Liver (tissue), 9 donors: ENCODE data around the gene TSPEAR. TPM values are rescaled to one million over a fixed set of nuclear protein-coding genes. Genes with fewer than 3 reads are reported as not detected.

ENCODE experiments used
- DNase-seq: peaks from one replicate; pipeline ENCODE4 v3.0.0-alpha.2; 2017; ENCODE audit warnings: low spot score
- H3K27ac ChIP-seq, 2 donors: one replicate each; pipeline ENCODE4 v1.7.0; 2013; ENCODE audit warnings: inconsistent platforms in 2 of 2, low read length in 2 of 2, control low read depth in 1 of 2, low read depth in 1 of 2, mild to moderate bottlenecking in 1 of 2
- H3K27me3 ChIP-seq, 4 donors: one replicate each; pipeline versions ENCODE4 v1.6.1 to v1.7.0; 2013; ENCODE audit warnings: low read length in 3 of 4, inconsistent platforms in 1 of 4, mild to moderate bottlenecking in 1 of 4, moderate library complexity in 1 of 4; ENCODE audit not compliant: control insufficient read depth in 4 of 4, insufficient read depth in 4 of 4
- H3K36me3 ChIP-seq, 4 donors: one replicate each; pipeline versions ENCODE4 v1.6.1 to v1.7.0; 2013; ENCODE audit warnings: low read length in 3 of 4, mild to moderate bottlenecking in 3 of 4, low read depth in 1 of 4, moderate library complexity in 1 of 4; ENCODE audit not compliant: control insufficient read depth in 4 of 4, insufficient read depth in 3 of 4
- H3K4me1 ChIP-seq, 4 donors: one replicate each; pipeline versions ENCODE4 v1.6.1 to v1.7.0; 2013; ENCODE audit warnings: low read length in 3 of 4, mild to moderate bottlenecking in 3 of 4, moderate library complexity in 1 of 4; ENCODE audit not compliant: control insufficient read depth in 4 of 4, insufficient read depth in 4 of 4
- H3K4me3 ChIP-seq, 3 donors: one replicate each; pipeline versions ENCODE4 v1.6.1 to v1.7.0; 2013; ENCODE audit warnings: low read length in 3 of 3, control low read depth in 1 of 3, low read depth in 1 of 3, mild to moderate bottlenecking in 1 of 3
- H3K9ac ChIP-seq, 2 donors: one replicate each; pipeline ENCODE4 v1.7.0; 2013; ENCODE audit warnings: low read length in 2 of 2, mild to moderate bottlenecking in 2 of 2, moderate library complexity in 2 of 2, control low read depth in 1 of 2, low read depth in 1 of 2
- H3K9me3 ChIP-seq, 4 donors: one replicate each; pipeline versions ENCODE4 v1.6.1 to v1.7.0; 2013; ENCODE audit warnings: low read length in 3 of 4; ENCODE audit not compliant: control insufficient read depth in 4 of 4
- ATF3 ChIP-seq: IDR thresholded peaks from 2 replicates; pipeline ENCODE4 v1.6.1; 2016; ENCODE audit warnings: antibody characterized with exemption
- CTCF ChIP-seq: fragments of 150-350 bp; IDR thresholded peaks from 2 replicates; pipeline ENCODE4 v1.5.1; 2017; ENCODE audit warnings: improper control_type of control experiment, low read depth, low read length; ENCODE audit not compliant: missing input control
- EGR1 ChIP-seq, 2 donors: IDR thresholded peaks; 2 replicates each; pipeline ENCODE4 v1.6.1; 2016 to 2018; ENCODE audit warnings: antibody characterized with exemption in 2 of 2, low read depth in 2 of 2
- FOXA1 ChIP-seq: IDR thresholded peaks from 2 replicates; pipeline ENCODE4 v1.6.1; 2016; ENCODE audit warnings: antibody characterized with exemption
- JUND ChIP-seq, 2 donors: IDR thresholded peaks; 2 replicates each; pipeline ENCODE4 v1.6.1; 2016; ENCODE audit warnings: antibody characterized with exemption in 2 of 2
- NR2F2 ChIP-seq: IDR thresholded peaks from 2 replicates; pipeline ENCODE4 v1.6.1; 2016; ENCODE audit warnings: antibody characterized with exemption
- RAD21 ChIP-seq, 2 donors: IDR thresholded peaks; 2 replicates each; pipeline ENCODE4 v1.6.1; 2016; ENCODE audit warnings: antibody characterized with exemption in 2 of 2, mild to moderate bottlenecking in 2 of 2
- RXRA ChIP-seq, 2 donors: IDR thresholded peaks; 2 replicates each; pipeline ENCODE4 v1.6.1; 2017 to 2018; ENCODE audit warnings: antibody characterized with exemption in 2 of 2, mild to moderate bottlenecking in 1 of 2
- SP1 ChIP-seq: IDR thresholded peaks from 2 replicates; pipeline ENCODE4 v1.6.1; 2018; ENCODE audit warnings: antibody characterized with exemption, mild to moderate bottlenecking
- TAF1 ChIP-seq: conservative IDR thresholded peaks from 2 replicates; pipeline ENCODE4 v1.6.1; 2016; ENCODE audit warnings: antibody characterized with exemption, mild to moderate bottlenecking
- WGBS: extraction: QIAGEN DNeasy Blood & Tissue Kit; methylation state at CpG from one replicate; pipeline ENCODE4 v1.1.7; 2013; 5-methylcytosine and 5-hydroxymethylcytosine counted together
- polyA plus RNA-seq, 2 donors: library from polyadenylated mRNA; stranded (reverse) in 1 of 2; unstranded in 1 of 2; fragments of 200-250 nt in 1 of 2; fragments of >200 nt in 1 of 2; fragmentation: Nextera tagmentation in 1 of 2; extraction: Ambion mirVana in 1 of 2; gene quantifications; one replicate each; pipeline versions ENCODE4 v1.2.1 to v1.2.3, GENCODE V29; 2013 to 2015
- total RNA-seq, 2 donors: library from RNA; depleted of rRNA; stranded (reverse); fragments of >200 nt; gene quantifications; one replicate each; pipeline ENCODE4 v1.2.3, GENCODE V29; 2014
- TF ChIP-seq, protein P1 (sequence below): IDR thresholded peaks from 2 replicates; pipeline ENCODE4 v1.6.1; 2016; ENCODE audit warnings: antibody characterized with exemption
- TF ChIP-seq, protein P2 (sequence below): IDR thresholded peaks from 2 replicates; pipeline ENCODE4 v1.6.1; 2016; ENCODE audit warnings: antibody characterized with exemption, mild to moderate bottlenecking
- donor health status: healthy.
- donor health status: healthy.
- donor health status: healthy.
- donor health status: healthy.
- donor health status: healthy.

TSPEAR gene
- total and polyA plus RNA-seq, 4 donors, result under 0.01 to 0.14 (median 0.01) TPM; not detected in 1

DNA sequence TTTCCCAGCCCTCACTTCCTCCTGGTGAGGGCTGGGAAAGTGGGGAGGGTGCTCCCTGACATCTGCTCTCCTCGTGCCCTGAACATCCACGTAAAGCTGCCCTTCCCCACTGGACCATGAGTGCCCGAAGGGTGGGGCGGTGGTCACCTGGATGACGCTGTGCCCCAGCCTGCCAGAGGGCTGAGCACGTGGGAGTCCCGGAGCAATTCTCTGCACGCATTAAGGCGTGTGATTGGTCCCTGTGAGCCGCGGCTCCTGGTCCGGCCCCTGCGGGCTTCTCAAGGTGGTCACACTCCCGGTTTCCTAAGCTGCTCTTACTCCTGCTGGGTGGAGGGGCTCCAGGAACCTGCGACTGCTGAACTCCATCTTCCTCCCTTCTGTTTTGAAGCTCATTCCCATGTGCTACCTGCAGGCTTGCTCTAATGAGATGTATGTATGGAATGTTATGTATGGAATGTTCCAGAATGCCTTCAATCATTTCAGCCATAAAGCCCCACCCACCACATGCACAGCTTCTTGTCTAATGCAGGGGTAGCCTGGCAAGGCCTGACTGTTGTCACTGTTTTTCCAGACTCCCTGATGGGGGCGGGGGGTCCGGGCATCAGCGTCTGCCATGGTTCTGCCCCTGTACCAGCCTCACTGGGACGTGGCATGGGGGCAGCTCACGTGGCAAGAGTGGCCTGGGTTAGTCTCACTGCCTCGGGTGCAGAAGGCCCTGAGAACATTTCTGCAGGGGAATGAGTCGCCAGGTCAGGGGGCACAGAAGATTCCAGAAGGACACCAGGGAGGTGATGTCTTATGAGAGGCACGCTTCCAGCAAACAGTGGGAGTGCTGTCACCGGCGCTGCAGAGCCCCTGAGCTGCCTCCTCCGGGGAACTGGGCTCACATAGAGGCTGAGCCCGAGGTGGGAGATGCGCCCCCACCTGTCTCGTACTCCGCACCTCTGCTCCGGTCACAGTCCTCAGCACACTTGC is 190.8 kb downstream of the TSPEAR start (continued):
- TF ChIP-seq TAF1 (no peak), NR2F2 (no peak), FOXA1 (no peak), RXRA (IDR thresholded peaks at IDR 0.05) (no peak)

GRCh38 chr21:44519346-44520325 is 191.7 kb downstream of the TSPEAR start:
- H3K4me1 ChIP-seq, result peaks cover 0 to 11% (median 4%) of the 10 kb centered on the region in 4 donors
- no peak overlapping the region for H3K27ac ChIP-seq
- H3K27me3 ChIP-seq, result no peaks in the 10 kb centered on the region
- TF ChIP-seq, protein P1, sequence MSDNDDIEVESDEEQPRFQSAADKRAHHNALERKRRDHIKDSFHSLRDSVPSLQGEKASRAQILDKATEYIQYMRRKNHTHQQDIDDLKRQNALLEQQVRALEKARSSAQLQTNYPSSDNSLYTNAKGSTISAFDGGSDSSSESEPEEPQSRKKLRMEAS, result no peak
- no peak for TF ChIP-seq RAD21 (IDR thresholded peaks at IDR 0.05)
- TF ChIP-seq, protein P2, sequence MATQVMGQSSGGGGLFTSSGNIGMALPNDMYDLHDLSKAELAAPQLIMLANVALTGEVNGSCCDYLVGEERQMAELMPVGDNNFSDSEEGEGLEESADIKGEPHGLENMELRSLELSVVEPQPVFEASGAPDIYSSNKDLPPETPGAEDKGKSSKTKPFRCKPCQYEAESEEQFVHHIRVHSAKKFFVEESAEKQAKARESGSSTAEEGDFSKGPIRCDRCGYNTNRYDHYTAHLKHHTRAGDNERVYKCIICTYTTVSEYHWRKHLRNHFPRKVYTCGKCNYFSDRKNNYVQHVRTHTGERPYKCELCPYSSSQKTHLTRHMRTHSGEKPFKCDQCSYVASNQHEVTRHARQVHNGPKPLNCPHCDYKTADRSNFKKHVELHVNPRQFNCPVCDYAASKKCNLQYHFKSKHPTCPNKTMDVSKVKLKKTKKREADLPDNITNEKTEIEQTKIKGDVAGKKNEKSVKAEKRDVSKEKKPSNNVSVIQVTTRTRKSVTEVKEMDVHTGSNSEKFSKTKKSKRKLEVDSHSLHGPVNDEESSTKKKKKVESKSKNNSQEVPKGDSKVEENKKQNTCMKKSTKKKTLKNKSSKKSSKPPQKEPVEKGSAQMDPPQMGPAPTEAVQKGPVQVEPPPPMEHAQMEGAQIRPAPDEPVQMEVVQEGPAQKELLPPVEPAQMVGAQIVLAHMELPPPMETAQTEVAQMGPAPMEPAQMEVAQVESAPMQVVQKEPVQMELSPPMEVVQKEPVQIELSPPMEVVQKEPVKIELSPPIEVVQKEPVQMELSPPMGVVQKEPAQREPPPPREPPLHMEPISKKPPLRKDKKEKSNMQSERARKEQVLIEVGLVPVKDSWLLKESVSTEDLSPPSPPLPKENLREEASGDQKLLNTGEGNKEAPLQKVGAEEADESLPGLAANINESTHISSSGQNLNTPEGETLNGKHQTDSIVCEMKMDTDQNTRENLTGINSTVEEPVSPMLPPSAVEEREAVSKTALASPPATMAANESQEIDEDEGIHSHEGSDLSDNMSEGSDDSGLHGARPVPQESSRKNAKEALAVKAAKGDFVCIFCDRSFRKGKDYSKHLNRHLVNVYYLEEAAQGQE, result no peak
- TF ChIP-seq ATF3, result no peak
- TF ChIP-seq NR2F2, result no peak
- no peak overlapping the region for H3K4me3 ChIP-seq
- H3K36me3 ChIP-seq, result no peaks in the 10 kb centered on the region
- no peaks in the 10 kb centered on the region for H3K9me3 ChIP-seq
- 88% methylated on average over 28 of the region's 28 CpGs for WGBS
- DNase-seq, result no peak
- H3K9ac ChIP-seq, result no peak overlapping the region

DNA sequence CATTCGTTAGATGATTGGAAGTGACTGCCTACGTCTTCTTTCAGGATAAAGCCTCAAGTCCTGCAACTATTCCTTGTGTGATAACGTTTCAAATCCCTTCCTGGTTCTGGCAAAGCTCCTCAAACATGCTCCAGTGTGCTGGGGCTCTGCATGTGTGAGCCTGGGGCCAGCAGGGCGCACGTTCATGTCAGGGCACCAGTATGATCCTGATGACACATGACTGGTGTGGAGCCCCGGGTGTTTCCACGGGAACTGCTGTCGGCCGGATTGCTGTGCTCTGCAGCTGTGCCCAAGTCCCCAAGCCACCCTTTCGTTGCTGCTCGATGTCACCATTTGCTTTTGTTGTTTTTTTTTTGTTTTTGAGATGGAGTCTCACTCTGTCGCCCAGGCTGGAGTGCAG is 192.7 kb downstream of the TSPEAR start:
- Histone ChIP-seq H3K9me3 (no peaks in the 10 kb centered on the region), H3K9ac (no peak overlapping the region), H3K4me1 (peaks cover 0 to 11% (median 4%) of the 10 kb centered on the region in 4 donors), H3K4me3 (no peak overlapping the region), H3K27me3 (no peaks in the 10 kb centered on the region), H3K27ac (no peak overlapping the region), H3K36me3 (no peaks in the 10 kb centered on the region)
- WGBS, result 78% methylated on average over 12 of the region's 12 CpGs
- no peak for TF ChIP-seq JUND (IDR thresholded peaks at IDR 0.05)
- TF ChIP-seq EGR1 (IDR thresholded peaks at IDR 0.05; ENCODE audit: low read depth in 2 of 2), result no peak
- no peak for TF ChIP-seq SP1
- TF ChIP-seq CTCF, result no peak
- TF ChIP-seq, protein P2, result no peak
- DNase-seq, result no peak
